SK-N-SH (cell line): ENCODE measurements around the gene ESPNL. TPM values are rescaled to one million over a fixed set of nuclear protein-coding genes. Genes with fewer than 3 reads are reported as not detected.

Experiments used
- CTCF ChIA-PET: fragments of 300-600, 350-600 bp; formaldehyde crosslinking; extraction: SDS; loops from one replicate; lab custom pipeline; 2021; lab: Yijun Ruan, JAX
- POLR2A ChIA-PET: fragments of 350-600 bp; sonication (Branson Sonifier 250); formaldehyde crosslinking; extraction: SDS; loops from one replicate; lab custom pipeline; 2020; ENCODE audit warnings: antibody characterized with exemption, inconsistent platforms; lab: Yijun Ruan, JAX
- DNase-seq: peaks from one replicate; pipeline ENCODE4 v3.0.0; 2012
- H2AFZ ChIP-seq: fragments of 200-600 bp; sonication (generic); 2 replicates; pipeline ENCODE4 v1.8.1; 2016; ENCODE audit warnings: antibody characterized with exemption, mild to moderate bottlenecking, low read depth
- H3F3A ChIP-seq: fragments of 200-600 bp; sonication (generic); replicated peaks from 2 replicates; pipeline ENCODE3; 2016; ENCODE audit warnings: antibody characterized with exemption, mild to moderate bottlenecking; ENCODE audit not compliant: insufficient read depth
- H3K27ac ChIP-seq, 2 experiments: fragments of 200-500 bp in 1 of 2; fragments of 200-600 bp in 1 of 2; sonication (Bioruptor generic) in 1 of 2; sonication (generic), shearing (Covaris generic) in 1 of 2; 2 replicates each; pipeline versions ENCODE4 v1.5.1 to v1.6.1; 2014 to 2016; ENCODE audit warnings: low read depth in 2 of 2, inconsistent platforms in 1 of 2, low read length in 1 of 2, mild to moderate bottlenecking in 1 of 2, mixed read lengths in 1 of 2
- H3K27me3 ChIP-seq: fragments of 200-600 bp; sonication (generic), shearing (Covaris generic); 2 replicates; pipeline ENCODE4 v1.6.1; 2016; ENCODE audit warnings: mixed run types; ENCODE audit not compliant: insufficient read depth
- H3K36me3 ChIP-seq, 2 experiments: fragments of 200-500 bp in 1 of 2; fragments of 200-600 bp in 1 of 2; sonication (Bioruptor generic) in 1 of 2; sonication (generic) in 1 of 2; replicated peaks in 1 of 2; 2 replicates each; pipeline versions ENCODE3 to v1.5.1; 2014 to 2016; ENCODE audit warnings: low read length in 1 of 2, mild to moderate bottlenecking in 1 of 2; ENCODE audit not compliant: insufficient read depth in 2 of 2, control insufficient read depth in 1 of 2
- H3K4me1 ChIP-seq, 2 experiments: fragments of 200-500 bp in 1 of 2; fragments of 200-600 bp in 1 of 2; sonication (Bioruptor generic) in 1 of 2; sonication (generic), shearing (Covaris generic) in 1 of 2; 2 replicates each; pipeline versions ENCODE4 v1.5.1 to v1.6.1; 2014 to 2016; ENCODE audit warnings: low read depth in 1 of 2, low read length in 1 of 2, mixed run types in 1 of 2; ENCODE audit not compliant: insufficient read depth in 2 of 2, control insufficient read depth in 1 of 2
- H3K4me2 ChIP-seq: fragments of 200-600 bp; sonication (generic), shearing (Covaris generic); 2 replicates; pipeline ENCODE4 v1.6.1; 2017; ENCODE audit warnings: mixed run types
- H3K4me3 ChIP-seq, 2 experiments: fragments of 200-500 bp in 1 of 2; fragments of 200-600 bp in 1 of 2; sonication (Bioruptor generic) in 1 of 2; sonication (generic), shearing (Covaris generic) in 1 of 2; 2 replicates each; pipeline versions ENCODE4 v1.5.1 to v1.8.1; 2014 to 2016; ENCODE audit warnings: low read depth in 2 of 2, inconsistent platforms in 1 of 2, low read length in 1 of 2, mild to moderate bottlenecking in 1 of 2, mixed read lengths in 1 of 2, moderate library complexity in 1 of 2
- H3K79me2 ChIP-seq: fragments of 200-600 bp; sonication (generic); 2 replicates; pipeline ENCODE4 v1.8.1; 2017; ENCODE audit warnings: mild to moderate bottlenecking; ENCODE audit not compliant: insufficient read depth
- H3K9ac ChIP-seq: fragments of 200-600 bp; sonication (generic); 2 replicates; pipeline ENCODE4 v1.6.1; 2017; ENCODE audit warnings: mixed run types
- H3K9me2 ChIP-seq: fragments of 200-600 bp; sonication (generic); 2 replicates; pipeline ENCODE4 v1.6.1; 2017; ENCODE audit warnings: mixed run types
- H3K9me3 ChIP-seq: fragments of 200-600 bp; sonication (generic); 2 replicates; pipeline ENCODE4 v1.6.1; 2017; ENCODE audit warnings: mixed run types, mild to moderate bottlenecking, moderate library complexity
- H4K20me1 ChIP-seq: fragments of 200-600 bp; sonication (generic); 2 replicates; pipeline ENCODE4 v1.6.1; 2017; ENCODE audit warnings: mild to moderate bottlenecking, mixed run types; ENCODE audit not compliant: insufficient read depth
- ELF1 ChIP-seq: IDR thresholded peaks from 2 replicates; pipeline ENCODE4 v1.4.0; 2012
- FOSL2 ChIP-seq: IDR thresholded peaks from 2 replicates; pipeline ENCODE4 v1.4.0; 2012; ENCODE audit warnings: low read depth, mild to moderate bottlenecking, moderate library complexity, borderline replicate concordance
- FOXM1 ChIP-seq: IDR thresholded peaks from 2 replicates; pipeline ENCODE4 v1.4.0; 2012; ENCODE audit warnings: low read depth, mild to moderate bottlenecking
- GATA2 ChIP-seq: sonication (generic); formaldehyde crosslinking; IDR thresholded peaks from 2 replicates; pipeline ENCODE4 v1.5.0; 2020; ENCODE audit warnings: mild to moderate bottlenecking, missing genetic modification reagents
- JUND ChIP-seq: IDR thresholded peaks from 2 replicates; pipeline ENCODE4 v1.4.0; 2012
- MEF2A ChIP-seq: IDR thresholded peaks from 2 replicates; pipeline ENCODE4 v1.4.0; 2012; ENCODE audit warnings: low read depth, borderline replicate concordance
- NFIC ChIP-seq: IDR thresholded peaks from 2 replicates; pipeline ENCODE4 v1.4.0; 2012; ENCODE audit warnings: borderline replicate concordance
- POLR2AphosphoS5 ChIP-seq: IDR thresholded peaks from 2 replicates; pipeline ENCODE4 v1.6.1; 2012; ENCODE audit warnings: low read depth, low read length
- RAD21 ChIP-seq: IDR thresholded peaks from 2 replicates; pipeline ENCODE4 v1.6.1; 2012; ENCODE audit warnings: mild to moderate bottlenecking, low read length
- RCOR1 ChIP-seq: fragments of 150-350 bp; IDR thresholded peaks from 2 replicates; pipeline ENCODE4 v1.6.1; 2017; ENCODE audit warnings: antibody characterized with exemption, low read length
- SIN3A ChIP-seq: IDR thresholded peaks from 2 replicates; pipeline ENCODE4 v1.6.1; 2012; ENCODE audit warnings: low read depth, mild to moderate bottlenecking, low read length, moderate library complexity, borderline replicate concordance
- TAF1 ChIP-seq: IDR thresholded peaks from 2 replicates; pipeline ENCODE4 v1.6.1; 2012; ENCODE audit warnings: low read depth, mild to moderate bottlenecking, low read length, moderate library complexity, borderline replicate concordance
- TCF12 ChIP-seq: IDR thresholded peaks from 2 replicates; pipeline ENCODE4 v1.4.0; 2012
- TEAD4 ChIP-seq: IDR thresholded peaks from 2 replicates; pipeline ENCODE4 v1.4.0; 2012; ENCODE audit warnings: mild to moderate bottlenecking, borderline replicate concordance; ENCODE audit not compliant: insufficient read depth
- USF1 ChIP-seq: IDR thresholded peaks from 2 replicates; pipeline ENCODE4 v1.4.0; 2012; ENCODE audit warnings: low read depth, borderline replicate concordance
- YY1 ChIP-seq: IDR thresholded peaks from 2 replicates; pipeline ENCODE4 v1.4.0; 2012; ENCODE audit warnings: low read depth, mild to moderate bottlenecking
- WGBS: methylation state at CpG from one replicate; pipeline ENCODE4 v1.1.6; 2017; ENCODE audit warnings: low lambda C conversion rate; 5-methylcytosine and 5-hydroxymethylcytosine counted together
- polyA plus RNA-seq, 3 experiments: library from polyadenylated mRNA; depleted of rRNA; stranded (reverse); fragments of >200 nt; gene quantifications; 2 replicates each; pipeline ENCODE4 v1.2.3, GENCODE V29; 2012
- TF ChIP-seq, protein P1 (sequence below): IDR thresholded peaks from 2 replicates; pipeline ENCODE4 v1.6.1; 2012; ENCODE audit warnings: mild to moderate bottlenecking, low read depth, low read length, moderate library complexity
- TF ChIP-seq, protein P2 (sequence below): fragments of 150-350 bp; IDR thresholded peaks from 2 replicates; pipeline ENCODE4 v1.6.1; 2017; ENCODE audit warnings: antibody characterized with exemption, low read length, low read depth, borderline replicate concordance
- TF ChIP-seq, protein P3 (sequence below): fragments of 150-350 bp; IDR thresholded peaks from 2 replicates; pipeline ENCODE4 v1.6.1; 2016; ENCODE audit warnings: mild to moderate bottlenecking, low read depth, low read length
- TF ChIP-seq, protein P4 (sequence below): IDR thresholded peaks from 2 replicates; pipeline ENCODE4; 2012

The ESPNL gene
- polyA plus RNA-seq, 1 of the 3 experiments (the other 2 are of a cell fraction) = 0.05 TPM

- CTCF ChIA-PET = interaction anchor here (1.0 to 1.1 kb wide), 3 partner anchors 8 to 310 kb away, joined by 3 to 4 read pairs (median 3); no protein-coding TSS in a partner anchor
These were observed 68.3 kb downstream of the ESPNL start for GRCh38 chr2:238168196-238169047.

More at GRCh38 chr2:238168196-238169047, 68.3 kb downstream of the ESPNL start:
- no peaks in the 10 kb centered on the region for H4K20me1 ChIP-seq
- peak overlapping the region in 1 of 2 experiments; percentile 96; a peak in 2 of 4 replicates for H3K27ac ChIP-seq
- H3K27me3 ChIP-seq = no peaks in the 10 kb centered on the region
- no peaks in the 10 kb centered on the region for H3K79me2 ChIP-seq
- WGBS = 93% methylated on average over 6 of the region's 13 CpGs
- peaks cover 0 to 22% of the 10 kb centered on the region in 2 experiments; a peak in 3 of 4 replicates for H3K4me1 ChIP-seq
- H3K4me3 ChIP-seq = no peak overlapping the region
- H3F3A ChIP-seq = peaks cover 29% of the 10 kb centered on the region
- H3K4me2 ChIP-seq = peak overlapping the region; percentile 56
- POLR2A ChIA-PET = interaction anchor here (0.8 kb wide), 1 partner anchor 8 kb away, joined by 3 read pairs; no protein-coding TSS in a partner anchor
- no peaks in the 10 kb centered on the region for H3K9me3 ChIP-seq
- peak; percentile 22 for DNase-seq
- H3K9ac ChIP-seq = peak overlapping the region; percentile 71
- no peaks in the 10 kb centered on the region for H3K9me2 ChIP-seq
- no peak overlapping the region for H2AFZ ChIP-seq
- TF ChIP-seq USF1 = no peak
- no peak for TF ChIP-seq NFIC
- TF ChIP-seq, protein P1, sequence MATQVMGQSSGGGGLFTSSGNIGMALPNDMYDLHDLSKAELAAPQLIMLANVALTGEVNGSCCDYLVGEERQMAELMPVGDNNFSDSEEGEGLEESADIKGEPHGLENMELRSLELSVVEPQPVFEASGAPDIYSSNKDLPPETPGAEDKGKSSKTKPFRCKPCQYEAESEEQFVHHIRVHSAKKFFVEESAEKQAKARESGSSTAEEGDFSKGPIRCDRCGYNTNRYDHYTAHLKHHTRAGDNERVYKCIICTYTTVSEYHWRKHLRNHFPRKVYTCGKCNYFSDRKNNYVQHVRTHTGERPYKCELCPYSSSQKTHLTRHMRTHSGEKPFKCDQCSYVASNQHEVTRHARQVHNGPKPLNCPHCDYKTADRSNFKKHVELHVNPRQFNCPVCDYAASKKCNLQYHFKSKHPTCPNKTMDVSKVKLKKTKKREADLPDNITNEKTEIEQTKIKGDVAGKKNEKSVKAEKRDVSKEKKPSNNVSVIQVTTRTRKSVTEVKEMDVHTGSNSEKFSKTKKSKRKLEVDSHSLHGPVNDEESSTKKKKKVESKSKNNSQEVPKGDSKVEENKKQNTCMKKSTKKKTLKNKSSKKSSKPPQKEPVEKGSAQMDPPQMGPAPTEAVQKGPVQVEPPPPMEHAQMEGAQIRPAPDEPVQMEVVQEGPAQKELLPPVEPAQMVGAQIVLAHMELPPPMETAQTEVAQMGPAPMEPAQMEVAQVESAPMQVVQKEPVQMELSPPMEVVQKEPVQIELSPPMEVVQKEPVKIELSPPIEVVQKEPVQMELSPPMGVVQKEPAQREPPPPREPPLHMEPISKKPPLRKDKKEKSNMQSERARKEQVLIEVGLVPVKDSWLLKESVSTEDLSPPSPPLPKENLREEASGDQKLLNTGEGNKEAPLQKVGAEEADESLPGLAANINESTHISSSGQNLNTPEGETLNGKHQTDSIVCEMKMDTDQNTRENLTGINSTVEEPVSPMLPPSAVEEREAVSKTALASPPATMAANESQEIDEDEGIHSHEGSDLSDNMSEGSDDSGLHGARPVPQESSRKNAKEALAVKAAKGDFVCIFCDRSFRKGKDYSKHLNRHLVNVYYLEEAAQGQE = no peak
- TF ChIP-seq RAD21 = no peak
- TF ChIP-seq, protein P2, sequence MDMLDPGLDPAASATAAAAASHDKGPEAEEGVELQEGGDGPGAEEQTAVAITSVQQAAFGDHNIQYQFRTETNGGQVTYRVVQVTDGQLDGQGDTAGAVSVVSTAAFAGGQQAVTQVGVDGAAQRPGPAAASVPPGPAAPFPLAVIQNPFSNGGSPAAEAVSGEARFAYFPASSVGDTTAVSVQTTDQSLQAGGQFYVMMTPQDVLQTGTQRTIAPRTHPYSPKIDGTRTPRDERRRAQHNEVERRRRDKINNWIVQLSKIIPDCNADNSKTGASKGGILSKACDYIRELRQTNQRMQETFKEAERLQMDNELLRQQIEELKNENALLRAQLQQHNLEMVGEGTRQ = no peak
- no peak for TF ChIP-seq TCF12
- TF ChIP-seq FOSL2 = no peak
- no peak for TF ChIP-seq MEF2A
- no peak for TF ChIP-seq GATA2 (CRISPR knock-in tag)
- TF ChIP-seq TEAD4 = no peak
- TF ChIP-seq YY1 = no peak
- no peak for TF ChIP-seq ELF1
- no peak for TF ChIP-seq JUND
- no peak for TF ChIP-seq RCOR1
- no peak for TF ChIP-seq TAF1
- TF ChIP-seq, protein P3, sequence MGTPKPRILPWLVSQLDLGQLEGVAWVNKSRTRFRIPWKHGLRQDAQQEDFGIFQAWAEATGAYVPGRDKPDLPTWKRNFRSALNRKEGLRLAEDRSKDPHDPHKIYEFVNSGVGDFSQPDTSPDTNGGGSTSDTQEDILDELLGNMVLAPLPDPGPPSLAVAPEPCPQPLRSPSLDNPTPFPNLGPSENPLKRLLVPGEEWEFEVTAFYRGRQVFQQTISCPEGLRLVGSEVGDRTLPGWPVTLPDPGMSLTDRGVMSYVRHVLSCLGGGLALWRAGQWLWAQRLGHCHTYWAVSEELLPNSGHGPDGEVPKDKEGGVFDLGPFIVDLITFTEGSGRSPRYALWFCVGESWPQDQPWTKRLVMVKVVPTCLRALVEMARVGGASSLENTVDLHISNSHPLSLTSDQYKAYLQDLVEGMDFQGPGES = no peak
- TF ChIP-seq, protein P4, sequence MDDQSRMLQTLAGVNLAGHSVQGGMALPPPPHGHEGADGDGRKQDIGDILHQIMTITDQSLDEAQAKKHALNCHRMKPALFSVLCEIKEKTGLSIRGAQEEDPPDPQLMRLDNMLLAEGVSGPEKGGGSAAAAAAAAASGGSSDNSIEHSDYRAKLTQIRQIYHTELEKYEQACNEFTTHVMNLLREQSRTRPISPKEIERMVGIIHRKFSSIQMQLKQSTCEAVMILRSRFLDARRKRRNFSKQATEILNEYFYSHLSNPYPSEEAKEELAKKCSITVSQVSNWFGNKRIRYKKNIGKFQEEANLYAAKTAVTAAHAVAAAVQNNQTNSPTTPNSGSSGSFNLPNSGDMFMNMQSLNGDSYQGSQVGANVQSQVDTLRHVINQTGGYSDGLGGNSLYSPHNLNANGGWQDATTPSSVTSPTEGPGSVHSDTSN = no peak
- TF ChIP-seq FOXM1 = no peak
- no peak for TF ChIP-seq SIN3A
- no peak for TF ChIP-seq POLR2AphosphoS5
- peaks cover 0 to 42% of the 10 kb centered on the region in 2 experiments for H3K36me3 ChIP-seq
